ENCODE data around the gene RBMXL3. TPM values are rescaled to one million over a fixed set of nuclear protein-coding genes. Genes with fewer than 3 reads are reported as not detected.

The RBMXL3 gene
- total and polyA plus RNA-seq, 7 donors, result not detected

GRCh38 chrX:115232933-115233496 lies 43.8 kb downstream of the RBMXL3 start:
- TF ChIP-seq EP300 (IDR thresholded peaks at IDR 0.05) (no peak), POLR2AphosphoS5 (IDR thresholded peaks at IDR 0.05) (no peak), POLR2A (IDR thresholded peaks at IDR 0.05) (no peak), CTCF (IDR thresholded peaks at IDR 0.05) (no peak)
- H3K4me1 ChIP-seq, result peaks cover 0 to 54% (median 6%) of the 10 kb centered on the region in 4 donors
- WGBS, 2 donors, result 14 to 18% methylated on average over 6 of the region's 6 CpGs
- no peaks in the 10 kb centered on the region for H3K36me3 ChIP-seq
- DNase-seq, result no peak
- H3K27ac ChIP-seq, result peak overlapping the region; percentile 69 to 86 (median 84)
- H3K27me3 ChIP-seq, result no peaks in the 10 kb centered on the region
- no peaks in the 10 kb centered on the region for H3K9me3 ChIP-seq
- peak overlapping the region; percentile 61 to 70 (median 66) for H3K4me3 ChIP-seq
- intact Hi-C loops (cut with DNase I), result no loop called here

GRCh38 chrX:115233497-115234455 lies 44.6 kb downstream of the RBMXL3 start, which contains the start of gene LRCH2:
TSS of gene LRCH2 (minus strand) at chrX:115234096. CDS start at chrX:115234041, 55 bp downstream.
- 2 to 12% methylated on average over 58 to 59 of the region's 59 CpGs for WGBS, 2 donors
- H3K27ac ChIP-seq, result peak within 1 kb of the TSS; percentile 69 to 86 (median 84)
- no peaks in the 10 kb centered on the region for H3K36me3 ChIP-seq
- H3K27me3 ChIP-seq, result no peaks in the 10 kb centered on the region
- peak in 1 of 4 donors; percentile 21 for TF ChIP-seq POLR2AphosphoS5 (IDR thresholded peaks at IDR 0.05)
- no peak for TF ChIP-seq POLR2A (IDR thresholded peaks at IDR 0.05)
- no peak for TF ChIP-seq EP300 (IDR thresholded peaks at IDR 0.05)
- no peaks in the 10 kb centered on the region for H3K9me3 ChIP-seq
- H3K4me3 ChIP-seq, result peak within 1 kb of the TSS; percentile 61 to 70 (median 66)
- peaks cover 0 to 48% (median 6%) of the 10 kb centered on the region in 4 donors for H3K4me1 ChIP-seq
- intact Hi-C loops (cut with DNase I), result no loop called here
- peak; percentile 66 for DNase-seq

GRCh38 chrX:115234461-115234860 lies 45.3 kb downstream of the RBMXL3 start:
- H3K4me3 ChIP-seq, result peak overlapping the region; percentile 61 to 70 (median 66)
- no peaks in the 10 kb centered on the region for H3K9me3 ChIP-seq
- intact Hi-C loops (cut with DNase I), result no loop called here
- no peaks in the 10 kb centered on the region for H3K36me3 ChIP-seq
- TF ChIP-seq EP300 (IDR thresholded peaks at IDR 0.05) (no peak), CTCF (IDR thresholded peaks at IDR 0.05) (no peak), POLR2AphosphoS5 (IDR thresholded peaks at IDR 0.05) (no peak), POLR2A (IDR thresholded peaks at IDR 0.05) (no peak)
- no peak for DNase-seq
- H3K27me3 ChIP-seq, result no peaks in the 10 kb centered on the region
- 17 to 19% methylated on average over 3 of the region's 3 CpGs for WGBS, 2 donors
- peak overlapping the region in 3 of 4 donors; percentile 83 to 86 (median 85) for H3K27ac ChIP-seq
- peaks cover 0 to 48% (median 6%) of the 10 kb centered on the region in 4 donors for H3K4me1 ChIP-seq

- DNase-seq, result no peak
- Histone ChIP-seq H3K9me3 (no peaks in the 10 kb centered on the region), H3K4me3 (no peak overlapping the region), H3K36me3 (no peaks in the 10 kb centered on the region), H3K4me1 (peaks cover 0 to 30% (median 6%) of the 10 kb centered on the region in 4 donors), H3K27ac (peak overlapping the region in 3 of 4 donors; percentile 44 to 86 (median 56)), H3K27me3 (no peaks in the 10 kb centered on the region)
- TF ChIP-seq EP300 (IDR thresholded peaks at IDR 0.05) (no peak), CTCF (IDR thresholded peaks at IDR 0.05) (no peak), POLR2A (IDR thresholded peaks at IDR 0.05) (no peak), POLR2AphosphoS5 (IDR thresholded peaks at IDR 0.05) (no peak)
- intact Hi-C loops (cut with DNase I), result no loop called here
Measured at GRCh38 chrX:115236560-115236959, 47.4 kb downstream of the RBMXL3 start.

GRCh38 chrX:115237056-115237455 lies 47.8 kb downstream of the RBMXL3 start:
- Histone ChIP-seq H3K36me3 (no peaks in the 10 kb centered on the region), H3K4me3 (no peak overlapping the region), H3K27ac (peak overlapping the region in 3 of 4 donors; percentile 44 to 86 (median 56)), H3K27me3 (no peaks in the 10 kb centered on the region), H3K4me1 (peaks cover 0 to 30% (median 6%) of the 10 kb centered on the region in 4 donors), H3K9me3 (no peaks in the 10 kb centered on the region)
- intact Hi-C loops (cut with DNase I), result no loop called here
- DNase-seq, result no peak
- 24 to 51% methylated on average over 1 of the region's 1 CpG for WGBS, 2 donors
- TF ChIP-seq POLR2AphosphoS5 (IDR thresholded peaks at IDR 0.05) (no peak), CTCF (IDR thresholded peaks at IDR 0.05) (no peak), EP300 (IDR thresholded peaks at IDR 0.05) (no peak), POLR2A (IDR thresholded peaks at IDR 0.05) (no peak)

All from sigmoid colon (tissue), 7 donors.